Ovary (tissue), 9 donors: ENCODE data around the gene HOXA6. TPM values are rescaled to one million over a fixed set of nuclear protein-coding genes. Genes with fewer than 3 reads are reported as not detected.

Experiments
- DNase-seq, 5 donors: peaks; one replicate each; pipeline ENCODE4 v3.0.0-alpha.2; 2019 to 2020
- H3K27ac ChIP-seq, 2 donors: fragments of 200-600 bp; one replicate each; pipeline versions ENCODE4 v1.5.1 to v1.8.0; 2019 to 2022
- H3K27me3 ChIP-seq: fragments of 200-600 bp; one replicate; pipeline ENCODE4 v1.8.0; 2022
- H3K36me3 ChIP-seq: fragments of 200-600 bp; sonication (generic); one replicate; pipeline ENCODE4 v1.5.1; 2019
- H3K4me1 ChIP-seq: one replicate; pipeline ENCODE4 v1.8.1; 2013; ENCODE audit warnings: mild to moderate bottlenecking, moderate library complexity; ENCODE audit not compliant: insufficient read depth
- H3K4me3 ChIP-seq: fragments of 200-600 bp; sonication (generic); one replicate; pipeline ENCODE4 v1.5.1; 2017
- H3K9me3 ChIP-seq, 2 donors: fragments of 200-600 bp in 1 of 2; sonication (generic) in 1 of 2; one replicate each; pipeline versions ENCODE4 v1.5.1 to v1.8.1; 2013 to 2019; ENCODE audit warnings: mild to moderate bottlenecking in 1 of 2, moderate library complexity in 1 of 2
- EP300 ChIP-seq: sonication (generic); formaldehyde crosslinking; IDR thresholded peaks from one replicate; pipeline ENCODE4 v1.6.1; 2017; ENCODE audit warnings: antibody characterized with exemption
- POLR2A ChIP-seq: fragments of 450-650 bp; IDR thresholded peaks from one replicate; pipeline ENCODE4 v1.6.1; 2017; ENCODE audit warnings: antibody characterized with exemption, mild to moderate bottlenecking, moderate library complexity
- WGBS, 3 donors: extraction: QIAGEN DNeasy Blood & Tissue Kit in 1 of 3; methylation state at CpG; one replicate each; pipeline versions ENCODE4 v1.1.5 to v1.1.7; 2013 to 2017; 5-methylcytosine and 5-hydroxymethylcytosine counted together
- intact Hi-C, 4 donors: fragments of 100-400 bp; cut with DNase I; formaldehyde crosslinking; loops; one replicate each; pipeline versions ENCODE4 v1.11.0 to v1.15.1; 2022 to 2023
- polyA plus RNA-seq, 2 donors: library from polyadenylated mRNA; stranded (reverse); fragments of 200-250 nt in 1 of 2; fragments of 350-450 nt in 1 of 2; fragmentation: Illumina TruSeq in 1 of 2; extraction: RNeasy Lipid Tissue Mini Kit (QIAGEN cat#74804) in 1 of 2; gene quantifications; one replicate each; pipeline ENCODE4 v1.2.3, GENCODE V29; 2013 to 2014
- total RNA-seq, 7 donors: library from RNA; depleted of rRNA in 2 of 7; stranded (reverse); fragments of >200 nt in 2 of 7; fragmentation: NEBNext Ultra II Directional in 3 of 7; extraction: Animal tissue kit (Norgen Biotek cat#: 25700) in 3 of 7; gene quantifications; one replicate each; pipeline versions ENCODE4 v1.1.0 to v1.2.4, GENCODE V29; 2016 to 2023
- TF ChIP-seq, protein P1 (sequence below), 3 donors: fragments of 450-650 bp in 2 of 3; fragments of 200-600 bp in 1 of 3; IDR thresholded peaks; one replicate each; pipeline versions ENCODE4 v1.5.1 to v1.8.0; 2016 to 2022; ENCODE audit warnings: antibody characterized with exemption in 3 of 3, mild to moderate bottlenecking in 1 of 3
- donor health status: DM: no; HTN: no; CAD: no; lungs with moderate emphysema.
- donor health status: DM: no; HTN: no; CAD: no.
- donor health status: Bipolar disorder and iron deficiency.
- donor health status: DM: yes; HTN: yes; CAD: no.
- donor health status: DM: no; HTN: no; CAD: no.
- donor health status: DM: yes; HTN: yes; CAD: no.

The HOXA6 gene
- total and polyA plus RNA-seq, 9 donors = 0.29 to 4.2 (median 0.39) TPM; not detected in 1

DNA sequence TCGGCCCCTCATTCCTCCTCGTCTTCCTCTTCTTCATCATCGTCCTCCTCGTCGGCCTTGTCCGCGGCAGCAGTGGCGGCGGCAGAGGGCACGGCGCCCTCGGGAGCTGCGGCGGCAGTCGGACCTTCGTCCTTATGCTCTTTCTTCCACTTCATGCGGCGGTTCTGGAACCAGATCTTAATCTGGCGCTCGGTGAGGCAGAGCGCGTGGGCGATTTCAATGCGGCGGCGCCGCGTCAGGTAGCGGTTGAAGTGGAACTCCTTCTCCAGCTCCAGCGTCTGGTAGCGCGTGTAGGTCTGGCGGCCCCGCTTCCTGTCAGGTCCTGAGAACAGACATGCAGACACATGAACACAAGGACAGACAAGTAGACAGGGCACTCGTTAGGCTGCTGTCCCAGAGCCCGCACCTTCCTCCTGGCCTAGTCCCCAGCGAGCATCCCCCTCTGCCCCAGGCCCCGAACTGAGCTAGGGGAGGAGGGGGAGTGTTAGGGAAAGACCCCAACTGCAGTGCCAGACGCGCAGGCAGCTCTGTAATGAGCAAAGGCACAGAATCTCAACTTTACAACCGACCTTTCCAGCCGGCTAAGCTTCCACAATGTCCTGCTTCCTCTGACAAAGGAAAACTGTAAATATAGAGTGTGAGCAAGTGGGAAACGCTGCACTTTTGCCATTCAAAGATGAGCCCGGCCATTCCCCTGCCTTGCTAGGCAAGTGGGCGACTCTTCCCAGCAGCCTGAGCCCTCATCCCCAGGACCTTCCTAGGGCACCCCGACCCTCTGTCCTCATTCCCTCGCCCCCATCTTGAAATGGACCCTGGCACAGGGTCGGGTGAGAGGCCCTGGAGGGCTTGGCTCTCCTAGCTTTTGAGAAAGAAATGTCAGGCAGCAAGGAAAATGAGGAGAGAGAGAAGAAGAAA, 7.6 kb upstream of the HOXA6 start:
- H3K9me3 ChIP-seq = peaks cover 0 to 3% of the 10 kb centered on the region in 2 donors
- H3K36me3 ChIP-seq = no peaks in the 10 kb centered on the region
- no peak for TF ChIP-seq POLR2A
- TF ChIP-seq EP300 = no peak
- TF ChIP-seq, protein P1, sequence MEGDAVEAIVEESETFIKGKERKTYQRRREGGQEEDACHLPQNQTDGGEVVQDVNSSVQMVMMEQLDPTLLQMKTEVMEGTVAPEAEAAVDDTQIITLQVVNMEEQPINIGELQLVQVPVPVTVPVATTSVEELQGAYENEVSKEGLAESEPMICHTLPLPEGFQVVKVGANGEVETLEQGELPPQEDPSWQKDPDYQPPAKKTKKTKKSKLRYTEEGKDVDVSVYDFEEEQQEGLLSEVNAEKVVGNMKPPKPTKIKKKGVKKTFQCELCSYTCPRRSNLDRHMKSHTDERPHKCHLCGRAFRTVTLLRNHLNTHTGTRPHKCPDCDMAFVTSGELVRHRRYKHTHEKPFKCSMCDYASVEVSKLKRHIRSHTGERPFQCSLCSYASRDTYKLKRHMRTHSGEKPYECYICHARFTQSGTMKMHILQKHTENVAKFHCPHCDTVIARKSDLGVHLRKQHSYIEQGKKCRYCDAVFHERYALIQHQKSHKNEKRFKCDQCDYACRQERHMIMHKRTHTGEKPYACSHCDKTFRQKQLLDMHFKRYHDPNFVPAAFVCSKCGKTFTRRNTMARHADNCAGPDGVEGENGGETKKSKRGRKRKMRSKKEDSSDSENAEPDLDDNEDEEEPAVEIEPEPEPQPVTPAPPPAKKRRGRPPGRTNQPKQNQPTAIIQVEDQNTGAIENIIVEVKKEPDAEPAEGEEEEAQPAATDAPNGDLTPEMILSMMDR (IDR thresholded peaks at IDR 0.05) = no peak
- H3K27me3 ChIP-seq = peaks cover 3% of the 10 kb centered on the region
- H3K4me1 ChIP-seq = peaks cover 6% of the 10 kb centered on the region
- intact Hi-C loops = loop anchor here in 2 of 4 donors (5.0 to 10.0 kb wide), 3 partner anchors 788 to 1260 kb away; partner anchors contain the start of genes CBX3 (in 1 of the 2) and HNRNPA2B1 (in 1 of the 2)
- WGBS, 3 donors = 18 to 38% (median 21%) methylated on average over 48 of the region's 48 CpGs
- H3K4me3 ChIP-seq = peak overlapping the region; percentile 61
- peak in 3 of 5 donors; percentile 3 to 30 (median 26) for DNase-seq
- H3K27ac ChIP-seq = no peak overlapping the region

DNA sequence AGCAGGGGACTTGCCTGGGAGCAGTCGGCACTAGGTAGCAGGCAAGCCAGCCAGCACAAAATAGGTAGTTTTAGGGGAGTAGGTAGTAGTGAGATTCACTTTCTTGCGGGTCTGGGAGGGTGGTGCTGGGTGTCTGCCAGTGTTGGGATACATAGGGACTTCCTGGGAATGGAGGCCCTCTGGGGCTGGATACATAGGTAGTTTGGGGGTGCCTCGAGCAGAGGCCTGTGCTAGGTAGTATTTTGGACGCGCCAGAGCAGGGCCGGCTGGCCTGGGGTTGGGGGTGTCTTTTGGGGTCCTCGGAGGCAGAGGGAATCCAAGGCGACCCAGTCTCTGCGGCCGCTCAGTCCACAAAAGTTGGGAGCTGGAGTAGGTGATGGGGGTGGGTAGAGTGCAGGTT, 6.8 kb upstream of the HOXA6 start:
- 72 to 81% (median 73%) methylated on average over 10 of the region's 10 CpGs for WGBS, 3 donors
- intact Hi-C loops = loop anchor here in 1 of 4 donors (10.0 kb wide), 2 partner anchors 950 to 1260 kb away; partner anchors contain the start of genes CBX3 and HNRNPA2B1
- TF ChIP-seq, protein P1 (IDR thresholded peaks at IDR 0.05) = no peak
- no peak for TF ChIP-seq EP300
- TF ChIP-seq POLR2A = no peak
- Histone ChIP-seq H3K9me3 (peaks cover 0 to 3% of the 10 kb centered on the region in 2 donors), H3K27ac (no peak overlapping the region), H3K4me1 (peaks cover 6% of the 10 kb centered on the region), H3K36me3 (no peaks in the 10 kb centered on the region), H3K4me3 (peak overlapping the region; percentile 61), H3K27me3 (peaks cover 3% of the 10 kb centered on the region)
- DNase-seq = peak in 3 of 5 donors; percentile 6 to 22 (median 15)

DNA sequence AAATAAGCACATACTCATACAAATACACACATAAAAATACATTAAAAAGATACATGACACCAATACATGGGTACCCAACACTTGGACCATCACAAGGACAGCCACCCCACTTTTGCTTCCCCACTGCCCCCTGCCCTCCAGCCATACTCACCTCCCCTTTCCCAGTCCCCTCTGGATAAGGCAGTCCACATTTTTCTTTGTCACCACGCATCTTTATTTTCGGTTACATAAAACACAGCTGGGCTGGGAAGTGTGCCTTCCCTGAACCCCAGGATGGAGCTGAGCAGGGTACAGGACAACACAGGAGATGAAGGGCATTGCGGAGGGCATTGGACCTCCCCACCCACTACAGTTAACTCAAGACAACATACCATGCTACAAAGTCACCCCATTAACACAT, 6.0 kb upstream of the HOXA6 start:
- Histone ChIP-seq H3K4me1 (peaks cover 6% of the 10 kb centered on the region), H3K4me3 (no peak overlapping the region), H3K36me3 (no peaks in the 10 kb centered on the region), H3K27ac (no peak overlapping the region), H3K9me3 (peaks cover 0 to 3% of the 10 kb centered on the region in 2 donors), H3K27me3 (peaks cover 3% of the 10 kb centered on the region)
- intact Hi-C loops = loop anchor here in 1 of 4 donors (10.0 kb wide), 2 partner anchors 949 to 1259 kb away; partner anchors contain the start of genes CBX3 and HNRNPA2B1
- TF ChIP-seq, protein P1 (IDR thresholded peaks at IDR 0.05) = no peak
- TF ChIP-seq EP300 = no peak
- TF ChIP-seq POLR2A = no peak
- no peak for DNase-seq
- 91 to 97% (median 94%) methylated on average over 3 of the region's 3 CpGs for WGBS, 3 donors

DNA sequence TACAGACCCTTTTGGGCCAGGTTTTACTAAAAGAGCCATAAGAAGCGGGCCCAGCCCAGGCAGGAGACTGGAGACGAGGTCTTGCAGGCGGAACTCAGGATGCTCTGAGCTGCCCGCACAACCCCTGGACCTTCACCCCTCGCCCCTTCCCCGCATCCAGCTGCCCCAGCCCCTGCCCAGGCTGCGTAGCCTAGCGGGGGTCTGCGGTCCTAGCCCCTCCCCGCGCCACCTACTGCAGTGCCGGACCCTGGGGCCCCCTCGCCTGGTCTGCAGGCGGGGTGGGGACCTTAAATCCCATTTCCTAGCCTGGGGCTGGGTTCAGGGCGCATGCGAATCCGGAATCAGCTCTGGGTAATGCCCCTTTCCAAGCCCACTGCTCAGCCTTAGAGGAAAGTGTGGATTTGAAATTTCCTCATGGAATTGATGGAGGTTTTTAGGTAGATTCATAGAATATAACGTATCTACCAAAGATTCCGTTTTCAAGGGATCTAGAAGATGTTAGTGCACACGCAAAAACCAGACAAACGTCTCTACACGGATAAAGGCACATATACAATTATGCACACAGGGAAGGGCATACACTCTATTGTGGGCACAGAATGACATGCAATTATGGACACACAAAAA, 5.4 kb upstream of the HOXA6 start:
- TF ChIP-seq POLR2A = no peak
- TF ChIP-seq, protein P1 (IDR thresholded peaks at IDR 0.05) = no peak
- TF ChIP-seq EP300 = no peak
- intact Hi-C loops = loop anchor here in 1 of 4 donors (10.0 kb wide), 2 partner anchors 948 to 1258 kb away; partner anchors contain the start of genes CBX3 and HNRNPA2B1
- H3K27me3 ChIP-seq = peaks cover 3% of the 10 kb centered on the region
- H3K4me3 ChIP-seq = peak overlapping the region; percentile 74
- DNase-seq = peak in 2 of 5 donors; percentile 7 to 25
- H3K4me1 ChIP-seq = peaks cover 6% of the 10 kb centered on the region
- H3K9me3 ChIP-seq = peaks cover 0 to 3% of the 10 kb centered on the region in 2 donors
- H3K27ac ChIP-seq = no peak overlapping the region
- H3K36me3 ChIP-seq = no peaks in the 10 kb centered on the region
- WGBS, 3 donors = 34 to 53% (median 38%) methylated on average over 20 to 22 of the region's 22 CpGs
